ENCODE measurements around the gene PFDN6. TPM values are rescaled to one million over a fixed set of nuclear protein-coding genes. Genes with fewer than 3 reads are reported as not detected.

Gene PFDN6
- total and polyA plus RNA-seq, 9 of the 15 experiments (the other 6 are each of a cell fraction or from before 2014, with no cell fraction given) = 6.8 to 475 (median 216) TPM

- Histone ChIP-seq H3K27ac (ENCODE audit: extremely low read depth, low read depth, low read length) (peak overlapping the region; percentile 98), H3K4me3 (peak overlapping the region; percentile 93), H3K9ac (ENCODE audit: insufficient read depth in 1 of 2, low read depth in 2 of 2, low read length in 2 of 2) (peak overlapping the region; percentile 93 to 100), H3K79me2 (ENCODE audit: control insufficient read depth, insufficient read depth, low read length) (peaks cover 63% of the 10 kb centered on the region), H3K4me1 (replicated peaks in 1 of 2; ENCODE audit: control insufficient read depth in 2 of 2, insufficient read depth in 2 of 2, low read length in 2 of 2) (peaks cover 6 to 34% of the 10 kb centered on the region in 2 experiments), H4K20me1 (replicated peaks; ENCODE audit: control insufficient read depth, insufficient read depth, low read length) (peaks cover 34% of the 10 kb centered on the region), H3K9me1 (ENCODE audit: control insufficient read depth, insufficient read depth, low read length) (no peaks in the 10 kb centered on the region), H3K9me3 (replicated peaks; ENCODE audit: control insufficient read depth, insufficient read depth, low read depth, low read length) (no peaks in the 10 kb centered on the region), H3K36me3 (ENCODE audit: control insufficient read depth, insufficient read depth, low read length) (peaks cover 82% of the 10 kb centered on the region), H3K4me2 (ENCODE audit: insufficient read depth, low read length) (peak overlapping the region; percentile 99), H2AFZ (ENCODE audit: low read depth, low read length) (peak overlapping the region; percentile 99), H3K27me3 (ENCODE audit: control insufficient read depth in 2 of 2, insufficient read depth in 2 of 2, low read length in 2 of 2) (no peaks in the 10 kb centered on the region; a peak in 1 of 5 replicates)
- in situ Hi-C loops (cut with MboI) = loop anchor here (10.0 kb wide), 1 partner anchor 134 kb away; no protein-coding TSS in a partner anchor
- CTCF ChIA-PET (ENCODE audit: low intra/inter-chr PET ratio) = no interaction called here
- FAIRE-seq (peak; percentile 62), ATAC-seq (peak; percentile 45), DNase-seq (ENCODE audit: extremely low read depth in 1 of 4, low spot score in 3 of 4) (peak in 1 of 4 experiments; percentile 58)
- POLR2A ChIA-PET = interaction anchor here (0.5 to 3.2 kb wide), 33 partner anchors 9 to 1663 kb away, joined by 3 to 47 read pairs (median 4); partner anchors contain the start of genes HSD17B8, HSPA1B, PFDN6 and RING1
- WGBS (ENCODE audit: insufficient coverage, low coverage, missing lambda C conversion rate) = under 1% methylated on average over 7 of the region's 7 CpGs
- intact Hi-C loops (cut with micrococcal nuclease) = loop anchor here (10.0 kb wide), 1 partner anchor 304 kb away; no protein-coding TSS in a partner anchor
- no TSS peak for BruUV-seq (replicated peaks)
- TF ChIP-seq DPF2 (IDR thresholded peaks at IDR 0.05) = no peak
- TF ChIP-seq MCM7 (IDR thresholded peaks at IDR 0.05) = no peak
- TF ChIP-seq ZNF134 (CRISPR knock-in tag; conservative IDR thresholded peaks at IDR 0.05) = no peak
- TF ChIP-seq CTCF (IDR thresholded peaks at IDR 0.05 in 2 of 3, conservative IDR thresholded peaks at IDR 0.05 in 1 of 3; ENCODE audit: insufficient read depth in 2 of 3, low read depth in 1 of 3, low read length in 3 of 3) = 0 out of 6 replicates have a peak, but pooled peaks of 2 of the 3 experiments have one; percentile 3 to 4
- TF ChIP-seq NFYB (IDR thresholded peaks at IDR 0.05; ENCODE audit: extremely low read depth, insufficient read length) = no peak
- no peak for TF ChIP-seq HMBOX1 (IDR thresholded peaks at IDR 0.05)
- TF ChIP-seq BMI1 (IDR thresholded peaks at IDR 0.05; ENCODE audit: low read length) = no peak
- no peak for TF ChIP-seq U2AF2 (optimal IDR thresholded peaks at IDR 0.05; ENCODE audit: low read depth, low read length)
- TF ChIP-seq KDM2B (CRISPR knock-in tag; IDR thresholded peaks at IDR 0.05) = no peak
- TF ChIP-seq ZKSCAN1 (IDR thresholded peaks at IDR 0.05; ENCODE audit: low read depth, low read length) = no peak
- TF ChIP-seq KDM5B (IDR thresholded peaks at IDR 0.05; ENCODE audit: insufficient replicate concordance, low read depth, low read length) = no peak
- TF ChIP-seq SMARCA5 (IDR thresholded peaks at IDR 0.05) = peak; percentile 88; the same call in 1 of the 2 replicates
- no peak for TF ChIP-seq DEAF1 (CRISPR knock-in tag; IDR thresholded peaks at IDR 0.05)
- no peak for TF ChIP-seq KDM4B (IDR thresholded peaks at IDR 0.05; ENCODE audit: borderline replicate concordance in 2 of 2, low read depth in 1 of 2)
- TF ChIP-seq ZC3H11A (IDR thresholded peaks at IDR 0.05; ENCODE audit: low read depth, low read length) = 0 out of 2 replicates have a peak, but pooled peaks have one; percentile 84
- TF ChIP-seq NR2C1 (IDR thresholded peaks at IDR 0.05) = no peak
- no peak for TF ChIP-seq NR2C1 (tag; IDR thresholded peaks at IDR 0.05)
- no peak for TF ChIP-seq CEBPB (tag; IDR thresholded peaks at IDR 0.05)
Observed at GRCh38 chr6:33271117-33271467, 18.3 kb upstream of the PFDN6 start.

All from K562 (cell line).